Effector memory CD4-positive, alpha-beta T cell (primary cell): ENCODE data around the gene GRID1.

Experiments used
- DNase-seq, 3 donors: peaks; one replicate each; pipeline ENCODE4 v3.0.0-alpha.2; 2020
- H3K27ac ChIP-seq: 2 replicates; pipeline ENCODE4 v1.7.0; 2013; ENCODE audit warnings: mild to moderate bottlenecking, low read length, moderate library complexity; ENCODE audit not compliant: insufficient read depth, poor library complexity, severe bottlenecking
- H3K27me3 ChIP-seq: replicated peaks from 2 replicates; pipeline ENCODE4 v1.7.0; 2013; ENCODE audit warnings: mild to moderate bottlenecking, low read length; ENCODE audit not compliant: insufficient read depth, control insufficient read depth, poor library complexity, severe bottlenecking
- H3K36me3 ChIP-seq: 2 replicates; pipeline ENCODE4 v1.7.0; 2013; ENCODE audit warnings: mild to moderate bottlenecking, low read length, moderate library complexity; ENCODE audit not compliant: control insufficient read depth, insufficient read depth
- H3K4me1 ChIP-seq: 2 replicates; pipeline ENCODE4 v1.7.0; 2013; ENCODE audit warnings: low read length, mild to moderate bottlenecking; ENCODE audit not compliant: control insufficient read depth, insufficient read depth, poor library complexity, severe bottlenecking
- H3K4me3 ChIP-seq: 2 replicates; pipeline ENCODE4 v1.7.0; 2013; ENCODE audit warnings: low read length, low read depth, mild to moderate bottlenecking; ENCODE audit not compliant: insufficient read depth, poor library complexity, severe bottlenecking
- H3K9me3 ChIP-seq: 2 replicates; pipeline ENCODE4 v1.7.0; 2013; ENCODE audit warnings: mild to moderate bottlenecking, low read length, moderate library complexity; ENCODE audit not compliant: control insufficient read depth

The GRID1 gene

GRCh38 chr10:86339226-86339865 is 27.2 kb downstream of the GRID1 start:
- no peak overlapping the region for H3K27ac ChIP-seq
- H3K4me3 ChIP-seq, result no peak overlapping the region
- no peaks in the 10 kb centered on the region for H3K4me1 ChIP-seq
- no peaks in the 10 kb centered on the region for H3K27me3 ChIP-seq
- H3K9me3 ChIP-seq, result no peaks in the 10 kb centered on the region
- DNase-seq, result no peak
- H3K36me3 ChIP-seq, result no peaks in the 10 kb centered on the region

- H3K9me3 ChIP-seq, result no peaks in the 10 kb centered on the region
- DNase-seq, result no peak
- H3K27me3 ChIP-seq, result no peaks in the 10 kb centered on the region
- H3K4me3 ChIP-seq, result no peak overlapping the region
- H3K36me3 ChIP-seq, result no peaks in the 10 kb centered on the region
- H3K27ac ChIP-seq, result no peak overlapping the region
- no peaks in the 10 kb centered on the region for H3K4me1 ChIP-seq
Measured at GRCh38 chr10:86337121-86337601, 29.4 kb downstream of the GRID1 start.

GRCh38 chr10:86336341-86336740 is 30.3 kb downstream of the GRID1 start:
- H3K27ac ChIP-seq, result no peak overlapping the region
- no peaks in the 10 kb centered on the region for H3K4me1 ChIP-seq
- H3K4me3 ChIP-seq, result no peak overlapping the region
- H3K27me3 ChIP-seq, result no peaks in the 10 kb centered on the region
- no peak for DNase-seq
- no peaks in the 10 kb centered on the region for H3K36me3 ChIP-seq
- H3K9me3 ChIP-seq, result no peaks in the 10 kb centered on the region

- Histone ChIP-seq H3K27ac (no peak overlapping the region), H3K9me3 (no peaks in the 10 kb centered on the region), H3K4me1 (no peaks in the 10 kb centered on the region), H3K27me3 (no peaks in the 10 kb centered on the region), H3K36me3 (no peaks in the 10 kb centered on the region), H3K4me3 (no peak overlapping the region)
- no peak for DNase-seq
Measured at GRCh38 chr10:86335831-86336230, 30.8 kb downstream of the GRID1 start.

- DNase-seq, result no peak
- Histone ChIP-seq H3K36me3 (no peaks in the 10 kb centered on the region), H3K9me3 (no peaks in the 10 kb centered on the region), H3K27me3 (no peaks in the 10 kb centered on the region), H3K4me1 (no peaks in the 10 kb centered on the region), H3K27ac (no peak overlapping the region), H3K4me3 (no peak overlapping the region)
Measured at GRCh38 chr10:86335257-86335656, 31.3 kb downstream of the GRID1 start.

- no peaks in the 10 kb centered on the region for H3K4me1 ChIP-seq
- H3K9me3 ChIP-seq, result no peaks in the 10 kb centered on the region
- no peak overlapping the region for H3K4me3 ChIP-seq
- H3K27me3 ChIP-seq, result no peaks in the 10 kb centered on the region
- no peaks in the 10 kb centered on the region for H3K36me3 ChIP-seq
- H3K27ac ChIP-seq, result no peak overlapping the region
- DNase-seq, result no peak
Measured at GRCh38 chr10:86334488-86335085, 32.0 kb downstream of the GRID1 start.

- no peak overlapping the region for H3K27ac ChIP-seq
- H3K4me3 ChIP-seq, result no peak overlapping the region
- no peak for DNase-seq
- no peaks in the 10 kb centered on the region for H3K27me3 ChIP-seq
- no peaks in the 10 kb centered on the region for H3K36me3 ChIP-seq
- no peaks in the 10 kb centered on the region for H3K4me1 ChIP-seq
- no peaks in the 10 kb centered on the region for H3K9me3 ChIP-seq
Measured at GRCh38 chr10:86333826-86334487, 32.6 kb downstream of the GRID1 start.

- no peaks in the 10 kb centered on the region for H3K9me3 ChIP-seq
- H3K27me3 ChIP-seq, result no peaks in the 10 kb centered on the region
- no peaks in the 10 kb centered on the region for H3K4me1 ChIP-seq
- no peak overlapping the region for H3K27ac ChIP-seq
- DNase-seq, result no peak
- no peaks in the 10 kb centered on the region for H3K36me3 ChIP-seq
- no peak overlapping the region for H3K4me3 ChIP-seq
Measured at GRCh38 chr10:86331861-86332260, 34.7 kb downstream of the GRID1 start.

GRCh38 chr10:86330778-86331763 is 35.5 kb downstream of the GRID1 start:
- H3K27me3 ChIP-seq, result no peaks in the 10 kb centered on the region
- H3K4me1 ChIP-seq, result no peaks in the 10 kb centered on the region
- no peak for DNase-seq
- no peak overlapping the region for H3K27ac ChIP-seq
- no peaks in the 10 kb centered on the region for H3K36me3 ChIP-seq
- H3K9me3 ChIP-seq, result no peaks in the 10 kb centered on the region
- H3K4me3 ChIP-seq, result no peak overlapping the region
